ENCODE results near the gene EFNB1. TPM values are rescaled to one million over a fixed set of nuclear protein-coding genes. Genes with fewer than 3 reads are reported as not detected.
A peak's percentile ranks its signal among the peaks of the same experiment; 100 is the strongest.

The EFNB1 gene
- total and polyA plus RNA-seq, 10 of the 15 experiments (the other 5 are each of a cell fraction or from before 2014, with no cell fraction given) = 0.02 to 1.0 (median 0.81) TPM; not detected in 1

DNA sequence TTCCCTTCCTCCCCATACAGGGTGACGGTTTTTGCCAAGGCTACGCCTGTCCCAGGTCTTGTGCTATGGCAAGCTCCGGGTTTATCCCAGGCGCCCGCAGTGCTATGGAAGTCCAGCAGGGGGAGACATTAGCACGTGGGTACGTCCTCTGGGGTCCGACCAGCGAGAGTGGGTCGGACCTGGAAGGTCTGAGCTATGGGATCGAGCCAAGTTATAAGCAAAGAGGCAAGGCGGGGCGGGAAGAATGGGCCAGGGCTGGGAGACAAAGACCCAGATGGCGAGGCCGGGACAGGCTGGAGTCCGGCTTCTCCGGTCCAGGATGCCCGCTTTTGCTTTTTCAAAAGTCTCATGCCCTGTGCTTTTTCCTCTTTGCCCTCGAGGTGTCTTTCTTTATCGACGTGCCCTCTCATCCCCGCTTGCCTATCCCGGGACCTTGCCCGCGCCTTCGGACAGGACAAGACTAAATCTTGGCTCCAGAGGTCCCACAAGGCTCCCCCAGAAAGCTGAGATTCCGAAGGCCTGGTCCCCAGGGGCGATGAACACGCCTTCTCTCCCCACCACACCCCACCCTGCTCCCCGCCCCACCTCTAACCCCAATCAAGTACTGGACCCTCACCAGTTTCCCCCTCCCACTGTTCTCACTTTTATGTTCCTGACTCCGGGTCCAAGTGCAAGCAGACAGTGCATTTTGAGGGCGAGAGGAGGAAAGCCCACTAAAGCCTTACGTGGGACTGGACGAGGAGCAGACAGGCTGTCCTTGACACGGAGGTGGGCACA, 785 bp upstream of the EFNB1 start:
- peak; percentile 73 for ATAC-seq
- RAD21 ChIA-PET (ENCODE audit: unreplicated experiment) = interaction anchor here (0.5 to 2.5 kb wide), 18 partner anchors 9 to 562 kb away, joined by 3 to 21 read pairs (median 4); partner anchors contain the start of gene PJA1
- Histone ChIP-seq H3K4me2 (ENCODE audit: control insufficient read depth, insufficient read depth) (peak overlapping the region; percentile 24), H3K4me1 (ENCODE audit: control insufficient read depth, insufficient read depth, low read length) (no peaks in the 10 kb centered on the region), H3K27me3 (replicated peaks in 1 of 2; ENCODE audit: control insufficient read depth in 2 of 2, insufficient read depth in 2 of 2, low read length in 1 of 2) (peaks cover 0 to 1% of the 10 kb centered on the region in 2 experiments; a peak in 2 of 4 replicates), H3K9ac (ENCODE audit: control insufficient read depth, insufficient read depth, low read length) (no peak overlapping the region; the same call in 1 of the 2 replicates), H3K27ac (ENCODE audit: control insufficient read depth, insufficient read depth) (no peak overlapping the region), H2AFZ (ENCODE audit: control insufficient read depth, low read depth, low read length) (peak overlapping the region; percentile 11; the same call in 1 of the 2 replicates), H3K4me3 (peak overlapping the region; percentile 57), H3K9me3 (replicated peaks; ENCODE audit: control insufficient read depth, insufficient read depth, low read length) (no peaks in the 10 kb centered on the region; the same call in 2 of the 3 replicates), H4K20me1 (ENCODE audit: control insufficient read depth, insufficient read depth) (no peaks in the 10 kb centered on the region; the same call in 1 of the 2 replicates), H3K36me3 (ENCODE audit: control insufficient read depth in 2 of 2, insufficient read depth in 2 of 2, low read length in 1 of 2) (no peaks in the 10 kb centered on the region), H3K79me2 (ENCODE audit: control insufficient read depth, insufficient read depth, low read length) (no peaks in the 10 kb centered on the region)
- BruUV-seq (replicated peaks) = no TSS peak
- intact Hi-C loops (cut with micrococcal nuclease; ENCODE audit: unreplicated experiment) (loop anchor here (1.0 to 10.0 kb wide), 6 partner anchors 232 to 559 kb away; no protein-coding TSS in a partner anchor), in situ Hi-C loops (cut with MboI) (loop anchor here (5.0 to 10.0 kb wide), 3 partner anchors 389 to 557 kb away; no protein-coding TSS in a partner anchor)
- TF ChIP-seq, protein P1, sequence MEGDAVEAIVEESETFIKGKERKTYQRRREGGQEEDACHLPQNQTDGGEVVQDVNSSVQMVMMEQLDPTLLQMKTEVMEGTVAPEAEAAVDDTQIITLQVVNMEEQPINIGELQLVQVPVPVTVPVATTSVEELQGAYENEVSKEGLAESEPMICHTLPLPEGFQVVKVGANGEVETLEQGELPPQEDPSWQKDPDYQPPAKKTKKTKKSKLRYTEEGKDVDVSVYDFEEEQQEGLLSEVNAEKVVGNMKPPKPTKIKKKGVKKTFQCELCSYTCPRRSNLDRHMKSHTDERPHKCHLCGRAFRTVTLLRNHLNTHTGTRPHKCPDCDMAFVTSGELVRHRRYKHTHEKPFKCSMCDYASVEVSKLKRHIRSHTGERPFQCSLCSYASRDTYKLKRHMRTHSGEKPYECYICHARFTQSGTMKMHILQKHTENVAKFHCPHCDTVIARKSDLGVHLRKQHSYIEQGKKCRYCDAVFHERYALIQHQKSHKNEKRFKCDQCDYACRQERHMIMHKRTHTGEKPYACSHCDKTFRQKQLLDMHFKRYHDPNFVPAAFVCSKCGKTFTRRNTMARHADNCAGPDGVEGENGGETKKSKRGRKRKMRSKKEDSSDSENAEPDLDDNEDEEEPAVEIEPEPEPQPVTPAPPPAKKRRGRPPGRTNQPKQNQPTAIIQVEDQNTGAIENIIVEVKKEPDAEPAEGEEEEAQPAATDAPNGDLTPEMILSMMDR (IDR thresholded peaks at IDR 0.05 in 2 of 3, conservative IDR thresholded peaks at IDR 0.05 in 1 of 3; ENCODE audit: control insufficient read depth in 2 of 3, extremely low read depth in 1 of 3, insufficient read depth in 1 of 3, low read depth in 3 of 3, low read length in 3 of 3) = peak; percentile 83 to 89 (median 87)
- TF ChIP-seq SUPT20H (IDR thresholded peaks at IDR 0.05; ENCODE audit: borderline replicate concordance, control insufficient read depth, low read depth, low read length) (no peak), RAD51 (IDR thresholded peaks at IDR 0.05) (no peak), YY1 (IDR thresholded peaks at IDR 0.05; ENCODE audit: low read depth, low read length) (0 out of 2 replicates have a peak, but pooled peaks have one; percentile 35), SMC3 (IDR thresholded peaks at IDR 0.05; ENCODE audit: borderline replicate concordance, low read length) (peak; percentile 86), BHLHE40 (IDR thresholded peaks at IDR 0.05; ENCODE audit: borderline replicate concordance in 1 of 2, low read depth in 2 of 2, low read length in 1 of 2) (peak; percentile 44 to 59; a peak in 3 of 4 replicates), TCF3 (IDR thresholded peaks at IDR 0.05; ENCODE audit: borderline replicate concordance, insufficient read depth, low read depth, low read length) (no peak), PML (IDR thresholded peaks at IDR 0.05; ENCODE audit: low read length) (no peak), RAD21 (IDR thresholded peaks at IDR 0.05; ENCODE audit: insufficient read depth, low read depth, low read length) (peak; percentile 89)
- TF ChIP-seq, protein P2, sequence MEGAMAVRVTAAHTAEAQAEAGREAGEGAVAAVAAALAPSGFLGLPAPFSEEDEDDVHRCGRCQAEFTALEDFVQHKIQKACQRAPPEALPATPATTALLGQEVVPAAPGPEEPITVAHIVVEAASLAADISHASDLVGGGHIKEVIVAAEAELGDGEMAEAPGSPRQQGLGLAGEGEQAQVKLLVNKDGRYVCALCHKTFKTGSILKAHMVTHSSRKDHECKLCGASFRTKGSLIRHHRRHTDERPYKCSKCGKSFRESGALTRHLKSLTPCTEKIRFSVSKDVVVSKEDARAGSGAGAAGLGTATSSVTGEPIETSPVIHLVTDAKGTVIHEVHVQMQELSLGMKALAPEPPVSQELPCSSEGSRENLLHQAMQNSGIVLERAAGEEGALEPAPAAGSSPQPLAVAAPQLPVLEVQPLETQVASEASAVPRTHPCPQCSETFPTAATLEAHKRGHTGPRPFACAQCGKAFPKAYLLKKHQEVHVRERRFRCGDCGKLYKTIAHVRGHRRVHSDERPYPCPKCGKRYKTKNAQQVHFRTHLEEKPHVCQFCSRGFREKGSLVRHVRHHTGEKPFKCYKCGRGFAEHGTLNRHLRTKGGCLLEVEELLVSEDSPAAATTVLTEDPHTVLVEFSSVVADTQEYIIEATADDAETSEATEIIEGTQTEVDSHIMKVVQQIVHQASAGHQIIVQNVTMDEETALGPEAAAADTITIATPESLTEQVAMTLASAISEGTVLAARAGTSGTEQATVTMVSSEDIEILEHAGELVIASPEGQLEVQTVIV (IDR thresholded peaks at IDR 0.05; ENCODE audit: borderline replicate concordance, partially characterized antibody) = no peak
- TF ChIP-seq, protein P3, sequence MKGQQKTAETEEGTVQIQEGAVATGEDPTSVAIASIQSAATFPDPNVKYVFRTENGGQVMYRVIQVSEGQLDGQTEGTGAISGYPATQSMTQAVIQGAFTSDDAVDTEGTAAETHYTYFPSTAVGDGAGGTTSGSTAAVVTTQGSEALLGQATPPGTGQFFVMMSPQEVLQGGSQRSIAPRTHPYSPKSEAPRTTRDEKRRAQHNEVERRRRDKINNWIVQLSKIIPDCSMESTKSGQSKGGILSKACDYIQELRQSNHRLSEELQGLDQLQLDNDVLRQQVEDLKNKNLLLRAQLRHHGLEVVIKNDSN (IDR thresholded peaks at IDR 0.05; ENCODE audit: borderline replicate concordance, extremely low read length, insufficient read depth, low read depth, low read length) = no peak
- FAIRE-seq = no peak
- CTCF ChIA-PET = interaction anchor here (0.6 to 3.3 kb wide), 33 partner anchors 9 to 1304 kb away, joined by 3 to 34 read pairs (median 4); no protein-coding TSS in a partner anchor
- SMC1A ChIA-PET (ENCODE audit: uncharacterized antibody, unreplicated experiment) = interaction anchor here (0.6 to 1.7 kb wide), 11 partner anchors 20 to 559 kb away, joined by 3 to 10 read pairs (median 3); no protein-coding TSS in a partner anchor
- 25% methylated on average over 34 of the region's 35 CpGs for WGBS (ENCODE audit: insufficient coverage, insufficient replicate concordance, low lambda C conversion rate, missing lambda C conversion rate)
- POLR2A ChIA-PET = interaction anchor here (1.0 kb wide), 1 partner anchor 337 kb away, joined by 4 read pairs; the partner anchor contains the start of gene PJA1
- no peak for DNase-seq (ENCODE audit: low read depth, low spot score)
